Activated CD8-positive, alpha-beta memory T cell treated with anti-CD3 and anti-CD28 coated beads for 1 hour (primary cell): ENCODE measurements around the gene PARL.

Experiments used
- DNase-seq, 2 donors: peaks; one replicate each; pipeline ENCODE4 v3.0.0-alpha.2; 2020; ENCODE audit warnings: low read depth in 1 of 2; ENCODE audit errors: extremely low read depth in 1 of 2

PARL gene

DNA sequence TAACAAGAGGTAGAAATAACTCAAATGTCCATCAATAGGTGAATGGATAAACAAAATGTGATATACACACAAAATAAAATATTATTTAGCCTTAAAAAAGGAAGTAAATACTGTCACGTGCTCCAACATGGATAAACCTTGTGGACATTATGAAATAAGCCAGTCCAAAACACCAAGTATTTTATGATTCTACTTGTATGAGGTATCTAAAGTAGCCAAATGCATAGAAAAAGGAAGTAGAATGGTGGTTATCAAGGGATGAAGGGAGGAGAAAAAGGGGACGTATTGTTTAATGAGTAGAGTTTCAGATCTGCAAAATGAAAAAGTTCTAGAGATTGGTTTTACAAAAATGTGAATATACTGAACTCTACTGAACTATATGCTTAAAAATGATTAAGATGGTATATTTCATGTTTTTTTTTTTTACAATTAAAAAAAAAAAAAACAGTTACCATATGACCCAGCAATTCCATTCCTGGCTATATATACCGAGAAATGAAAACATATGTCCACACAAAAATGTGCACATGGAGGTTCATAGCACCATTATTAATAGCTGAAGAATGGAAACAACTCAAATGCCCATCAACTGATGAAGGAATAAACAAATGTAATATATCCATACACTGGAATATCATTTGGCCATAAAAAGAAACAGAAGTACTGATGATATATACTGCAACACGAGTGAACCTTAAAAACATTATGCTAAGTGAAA lies 30.2 kb downstream of the PARL start:
- no peak for DNase-seq

DNA sequence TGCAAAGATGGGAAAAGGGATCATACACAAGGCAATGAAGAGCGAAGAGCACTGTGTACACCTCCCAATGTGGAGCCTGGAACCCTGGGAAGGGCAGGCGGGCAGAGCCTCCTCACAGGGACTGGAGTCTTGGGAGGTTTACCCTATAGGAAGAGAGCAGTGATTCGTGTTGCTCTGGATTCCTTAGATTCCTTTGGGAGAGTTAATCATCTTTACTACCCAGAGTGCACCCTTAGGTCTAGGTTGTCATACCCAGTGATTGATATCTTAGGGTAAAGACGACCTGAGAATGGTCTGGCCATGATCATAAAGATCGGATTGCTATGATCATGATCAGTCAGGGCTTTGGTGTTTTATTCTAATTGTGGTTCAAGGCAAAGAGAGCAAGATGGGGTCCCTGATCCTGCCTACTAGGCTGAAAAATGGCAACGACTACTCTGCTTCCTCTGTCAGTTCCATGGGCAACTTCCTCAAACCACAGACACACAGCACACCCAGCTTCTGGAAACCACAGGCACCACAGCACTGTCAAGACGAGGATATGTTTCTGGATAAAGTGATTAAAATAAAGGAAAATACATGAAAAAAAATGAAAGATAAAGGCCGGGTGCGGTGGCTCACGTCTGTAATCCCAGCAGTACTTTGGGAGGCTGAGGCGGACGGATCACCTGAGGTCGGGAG lies 38.9 kb downstream of the PARL start:
- DNase-seq = no peak

DNA sequence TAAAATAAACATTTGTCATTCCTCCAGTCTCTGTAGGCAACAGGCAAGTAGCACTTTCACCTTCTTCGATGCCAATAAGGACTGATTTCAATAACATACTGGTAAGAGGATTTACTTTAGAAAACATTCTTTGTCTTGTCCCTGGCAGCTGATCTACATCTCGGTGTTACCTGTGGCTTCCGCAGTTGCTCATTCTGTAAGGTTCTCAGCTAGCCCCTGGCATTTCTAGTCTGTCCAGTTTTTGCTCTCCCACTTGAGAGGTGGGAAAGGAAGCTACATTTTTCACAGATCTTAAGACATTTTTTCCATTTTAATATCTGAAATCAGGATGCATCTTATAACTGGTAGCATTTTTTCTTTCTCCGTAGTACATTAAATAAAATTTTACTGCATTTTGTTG lies 39.6 kb downstream of the PARL start:
- no peak for DNase-seq

DNA sequence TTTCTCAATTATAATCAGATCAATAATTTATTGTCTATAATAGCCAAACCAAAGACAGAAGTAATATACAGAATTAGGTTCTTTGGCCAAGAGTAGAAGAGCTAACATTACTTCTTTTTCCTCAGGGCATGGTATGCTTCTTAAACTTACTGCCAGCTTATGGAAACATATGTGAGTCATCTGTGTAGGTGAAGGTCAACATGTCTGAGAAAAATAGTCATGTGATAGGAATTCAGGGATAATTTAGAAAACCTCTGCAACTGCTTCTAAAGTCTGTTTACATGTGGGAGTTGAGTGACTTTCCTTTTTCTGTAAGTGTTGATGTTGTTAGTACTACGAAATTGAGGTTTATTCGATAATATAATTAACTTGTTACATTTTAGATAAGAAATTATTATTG lies 40.1 kb downstream of the PARL start:
- DNase-seq = no peak

DNA sequence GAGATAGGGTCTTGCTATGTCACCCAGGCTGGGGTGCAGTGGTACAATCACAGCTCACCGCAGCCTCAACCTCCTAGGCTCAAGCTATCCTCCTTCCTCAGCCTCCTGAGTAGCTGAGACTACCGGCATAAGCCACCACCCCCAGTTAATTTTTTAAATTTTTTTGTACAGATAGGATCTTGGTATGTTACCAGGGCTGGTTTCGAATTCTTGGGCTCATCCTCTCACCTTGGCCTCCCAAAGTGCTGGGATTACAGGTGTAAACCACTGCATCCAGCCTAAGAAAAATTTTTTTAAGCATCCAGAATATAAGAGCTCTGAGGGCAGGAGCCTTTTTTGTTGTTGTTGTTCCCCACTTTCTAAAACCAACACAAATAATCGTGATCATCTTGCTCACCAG lies 44.9 kb downstream of the PARL start:
- no peak for DNase-seq

DNA sequence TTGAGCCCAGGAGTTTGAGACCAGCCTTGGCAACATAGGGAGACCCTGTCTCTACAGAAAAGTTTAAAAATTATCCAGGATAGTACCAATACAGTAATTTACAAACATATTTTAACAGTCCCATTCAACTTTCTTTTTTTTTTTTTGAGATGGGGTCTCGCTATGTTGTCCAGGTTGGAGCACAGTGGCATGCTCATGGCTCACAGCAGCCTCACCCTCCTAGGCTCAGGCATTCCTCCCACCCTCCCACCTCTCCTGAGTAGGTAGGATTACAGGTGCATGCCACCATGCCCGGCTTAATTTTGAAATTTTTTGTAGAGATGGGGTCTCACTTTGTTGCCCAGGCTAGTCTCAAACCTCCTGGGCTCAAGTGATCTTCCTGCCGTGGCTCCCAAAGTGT lies 46.8 kb downstream of the PARL start:
- no peak for DNase-seq

DNA sequence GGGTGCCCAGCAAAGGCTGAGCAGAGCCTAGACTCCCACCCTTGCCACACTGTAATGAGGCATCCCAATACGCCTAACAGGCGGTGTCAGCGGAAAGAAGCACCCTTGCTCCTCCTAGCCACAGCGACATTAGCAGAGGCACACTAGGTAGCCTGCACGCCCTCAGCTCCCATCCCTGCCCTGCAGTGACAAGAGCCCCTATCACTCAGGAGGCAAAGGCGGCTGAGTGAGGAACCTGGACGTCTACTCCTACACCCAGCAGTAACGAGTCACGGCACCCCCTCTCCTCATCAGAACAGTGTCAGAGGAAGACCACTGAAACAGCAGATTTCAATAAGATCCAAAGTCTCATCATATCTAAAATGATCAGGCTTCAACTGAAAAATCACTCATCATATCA lies 47.3 kb downstream of the PARL start:
- no peak for DNase-seq

DNA sequence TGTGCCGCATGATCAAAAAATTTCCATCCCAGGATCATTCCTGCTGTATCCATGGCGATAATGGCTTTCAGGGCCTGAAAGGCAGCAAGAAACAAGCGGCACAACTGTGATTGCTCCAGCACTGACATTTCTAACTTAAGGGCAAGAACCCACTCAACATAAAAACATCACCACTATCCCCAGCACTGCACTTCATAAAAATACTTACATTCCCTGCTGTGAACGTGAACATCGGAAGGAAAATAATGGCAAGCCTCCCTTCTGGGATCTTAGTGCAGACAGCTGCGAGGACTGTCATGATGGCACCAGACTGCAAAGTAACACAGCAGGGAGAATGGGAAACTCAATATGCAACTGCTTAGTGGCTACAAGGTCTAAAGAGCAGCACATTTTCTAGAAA lies 51.2 kb downstream of the PARL start:
- DNase-seq = no peak

DNA sequence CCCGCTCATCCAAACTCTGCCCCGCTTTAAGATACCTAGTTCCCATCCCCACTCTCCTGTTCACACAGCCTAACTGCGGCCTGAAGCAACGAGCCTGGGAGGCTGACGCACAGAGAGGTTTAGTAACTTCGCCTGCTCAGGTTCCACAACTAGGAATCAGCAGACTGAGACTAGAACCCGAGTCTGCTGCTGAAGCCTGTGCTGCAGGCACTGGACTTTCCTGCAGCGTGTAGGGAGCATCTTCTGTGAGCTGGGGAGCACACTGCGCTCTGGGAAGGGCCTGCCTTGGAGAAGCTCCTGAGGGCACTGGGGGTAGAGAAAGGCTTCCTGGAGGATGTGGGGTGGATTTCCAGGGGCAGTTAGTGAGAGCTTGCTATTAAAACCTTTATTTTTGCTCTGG lies 54.5 kb downstream of the PARL start:
- DNase-seq = no peak

DNA sequence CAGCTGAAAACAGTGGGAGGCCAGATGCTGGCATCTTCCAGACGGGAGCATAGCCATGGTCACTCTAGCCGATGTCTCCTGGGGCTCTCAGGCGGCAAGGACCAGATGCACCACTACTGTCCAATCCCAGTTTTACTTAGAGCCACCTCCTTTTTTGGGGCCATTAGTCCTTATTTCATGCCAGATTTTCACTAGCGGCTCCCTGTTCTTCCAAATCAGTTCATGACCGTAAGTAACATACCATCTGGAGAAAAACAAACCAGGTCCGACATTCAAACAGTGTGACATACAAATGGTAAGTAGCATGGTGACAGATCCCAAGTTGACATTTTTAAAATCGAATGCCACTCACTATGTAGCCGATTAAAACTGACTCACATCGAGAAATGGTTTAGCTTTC lies 55.2 kb downstream of the PARL start:
- no peak for DNase-seq

DNA sequence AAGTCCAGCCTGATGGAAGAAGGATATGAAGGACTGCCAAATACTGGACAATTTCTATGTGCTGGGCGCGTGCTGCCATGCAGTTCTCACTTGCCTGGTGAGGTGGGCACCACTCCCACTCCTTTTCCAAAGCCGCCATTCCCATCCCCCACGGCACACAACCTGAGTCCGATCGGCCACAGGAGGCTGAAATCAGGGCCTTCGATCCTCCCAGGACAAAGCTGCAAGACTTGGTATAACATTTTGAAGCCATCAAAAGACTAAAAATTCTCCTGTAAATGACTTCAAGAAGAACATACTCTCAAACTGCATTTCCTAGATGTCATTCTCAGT lies 56.2 kb downstream of the PARL start:
- no peak for DNase-seq

DNA sequence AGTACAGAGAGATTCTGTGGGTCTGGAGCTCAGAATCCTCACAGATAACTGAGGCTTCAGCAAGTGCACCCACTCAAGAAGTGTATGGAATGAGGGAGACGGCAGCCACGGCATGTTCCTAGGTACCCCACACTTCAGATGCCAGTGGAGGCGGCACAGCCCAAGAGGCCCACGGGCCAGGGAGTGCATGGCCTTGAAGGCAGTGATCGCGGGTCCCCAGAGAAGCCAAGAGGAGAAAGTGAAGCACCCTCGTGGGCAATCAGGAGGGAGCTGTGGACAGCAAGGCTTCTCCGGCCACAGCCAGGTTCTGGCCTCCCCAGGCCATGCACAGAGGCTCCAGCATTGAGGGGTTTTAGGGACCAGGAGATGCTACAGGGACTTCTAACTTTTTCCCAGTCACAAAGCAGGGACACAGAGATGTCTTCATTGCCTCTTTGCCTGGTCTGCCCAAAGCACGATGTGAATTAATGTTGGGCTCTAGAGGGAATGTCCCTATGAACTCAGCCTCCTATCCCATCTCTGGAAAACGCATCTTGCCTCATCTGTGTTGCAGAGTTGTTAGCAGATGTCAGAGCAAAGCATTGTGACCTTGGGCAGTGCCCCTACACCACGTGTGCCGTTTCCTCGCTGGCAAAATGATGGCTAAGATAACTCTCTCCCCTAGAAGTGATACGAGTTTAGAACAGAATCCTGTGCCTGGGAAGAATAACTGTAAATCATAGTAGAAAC lies 56.7 kb downstream of the PARL start:
- DNase-seq = no peak

DNA sequence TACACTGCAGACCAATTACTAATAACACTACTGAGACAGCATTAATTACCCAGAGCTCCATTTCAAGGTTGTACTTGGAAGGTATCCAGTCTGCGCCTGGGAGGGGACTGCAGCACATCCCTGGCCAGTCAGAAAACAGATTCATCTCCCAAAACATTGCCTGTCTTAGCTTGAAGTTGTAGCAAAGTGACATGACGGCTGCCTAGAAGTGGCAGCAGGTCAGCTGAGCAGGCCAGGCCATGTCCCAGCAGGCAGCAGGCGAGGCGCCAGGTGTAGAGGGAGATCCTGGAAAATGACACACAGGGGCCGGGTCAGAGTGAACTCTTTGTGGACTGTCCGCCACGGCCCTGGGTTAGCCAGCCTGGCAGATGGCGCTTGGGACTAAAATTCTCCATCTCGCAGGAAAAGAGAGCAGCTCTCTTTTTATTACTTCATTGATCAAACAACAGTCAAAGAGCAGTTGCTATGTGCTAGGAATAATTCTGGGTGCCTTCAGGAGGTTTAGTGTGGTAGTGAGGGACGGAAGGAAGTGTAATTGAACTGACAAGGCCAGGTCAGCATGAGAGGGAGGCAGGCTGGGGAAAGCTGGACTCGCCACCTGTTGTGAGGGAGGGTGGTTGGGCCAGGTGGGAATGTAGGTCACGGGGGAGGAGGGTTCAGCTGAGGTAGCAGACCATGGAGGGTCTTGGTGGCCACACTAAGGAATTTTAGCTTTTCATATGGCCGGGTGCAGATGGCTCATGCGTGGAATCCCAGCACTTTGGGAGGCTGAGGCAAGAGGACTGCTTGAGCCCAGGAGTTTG lies 58.0 kb downstream of the PARL start:
- DNase-seq = no peak

DNA sequence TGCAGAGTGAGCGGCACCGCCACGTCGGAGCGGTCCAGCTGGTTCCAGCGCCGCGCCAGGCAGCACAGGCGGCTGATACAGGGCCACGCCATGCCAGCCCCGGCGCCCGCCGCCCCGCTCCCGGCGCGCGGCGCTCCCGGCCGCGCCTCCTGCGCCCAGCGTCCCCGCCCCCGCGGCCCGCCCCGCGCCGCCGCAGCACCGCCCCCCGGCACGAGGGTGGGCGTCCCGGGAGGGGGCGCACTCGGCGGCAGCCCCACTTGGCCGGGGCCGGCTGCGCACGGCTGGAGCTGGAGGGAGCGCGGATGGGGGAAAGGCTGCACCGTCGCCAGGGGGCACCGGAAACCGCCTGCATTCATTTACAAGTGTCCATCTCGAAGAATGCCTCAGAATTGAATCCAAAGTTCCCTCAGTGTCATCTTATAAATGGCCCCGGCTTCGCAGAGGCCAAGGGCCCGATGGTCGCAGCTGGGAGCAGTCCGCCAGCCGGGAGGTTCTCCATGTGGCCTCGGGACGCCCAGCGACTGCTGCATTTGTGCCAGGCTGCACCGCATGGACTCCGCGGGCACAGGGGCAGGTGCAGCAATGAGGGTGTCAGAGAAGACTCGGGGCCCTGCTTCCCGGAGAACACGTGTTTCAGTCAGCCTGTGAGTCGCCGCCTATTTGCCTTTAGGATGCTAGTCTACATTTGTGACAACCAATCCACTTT lies 59.1 kb downstream of the PARL start, which contains the start of gene MAP6D1:
Gene MAP6D1 (minus strand): TSS at position 122 of the 706 bp plus-strand sequence. CDS start 30 bp downstream, at position 92.
- peak in 1 of 2 donors; percentile 18 for DNase-seq

DNA sequence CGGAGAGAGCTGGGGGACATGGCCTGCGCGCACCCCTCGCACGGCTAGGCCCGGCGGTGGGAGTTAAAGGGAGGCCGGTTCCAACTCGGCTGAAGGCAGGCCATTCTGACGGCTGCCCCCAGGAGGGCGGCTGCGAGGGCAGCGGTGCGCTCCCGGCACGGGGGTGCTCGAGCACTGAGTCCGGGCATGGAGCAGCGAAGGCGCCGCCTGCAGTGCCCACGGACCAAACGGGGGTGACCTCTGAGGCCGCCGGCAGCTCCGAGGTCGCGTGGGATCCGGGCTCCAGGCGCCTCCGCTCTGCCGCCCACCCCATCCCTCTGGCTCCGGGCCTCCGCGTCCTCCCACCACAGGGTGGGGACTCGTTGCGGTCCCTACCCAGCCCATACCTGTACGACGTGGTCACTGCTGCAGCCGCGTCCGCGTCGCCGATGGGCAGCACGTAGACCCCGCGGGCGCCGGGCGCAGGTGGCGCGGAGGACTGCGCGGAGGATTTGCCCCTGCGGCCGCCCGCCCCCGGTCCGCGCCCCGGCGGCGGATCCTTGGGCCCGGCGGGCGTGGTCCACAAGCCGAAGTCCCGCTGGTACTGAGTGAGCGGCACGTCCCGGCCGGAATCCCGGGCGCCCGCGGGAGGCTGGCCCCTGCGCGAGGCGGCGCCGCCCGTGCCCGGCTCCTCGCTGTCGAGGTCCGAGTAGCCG lies 59.8 kb downstream of the PARL start:
- no peak for DNase-seq

DNA sequence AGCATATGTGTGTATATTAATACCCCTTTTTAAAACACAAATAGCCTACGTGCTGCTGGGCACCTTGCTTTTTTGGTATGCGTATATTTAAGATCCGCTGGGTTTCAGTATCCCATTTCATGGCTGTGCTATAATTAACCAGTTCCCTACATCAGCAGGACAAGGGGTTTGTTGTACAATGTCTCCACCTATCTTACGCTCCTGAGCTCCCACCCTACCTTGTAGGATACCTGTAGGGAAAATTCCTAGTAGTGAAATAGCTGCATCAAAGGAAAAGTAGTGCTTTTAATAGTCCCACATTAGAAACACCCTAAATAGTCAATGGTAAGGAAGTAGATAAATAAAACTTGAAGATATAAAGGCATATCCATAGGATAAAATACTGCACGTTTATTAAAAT lies 60.7 kb downstream of the PARL start:
- no peak for DNase-seq

DNA sequence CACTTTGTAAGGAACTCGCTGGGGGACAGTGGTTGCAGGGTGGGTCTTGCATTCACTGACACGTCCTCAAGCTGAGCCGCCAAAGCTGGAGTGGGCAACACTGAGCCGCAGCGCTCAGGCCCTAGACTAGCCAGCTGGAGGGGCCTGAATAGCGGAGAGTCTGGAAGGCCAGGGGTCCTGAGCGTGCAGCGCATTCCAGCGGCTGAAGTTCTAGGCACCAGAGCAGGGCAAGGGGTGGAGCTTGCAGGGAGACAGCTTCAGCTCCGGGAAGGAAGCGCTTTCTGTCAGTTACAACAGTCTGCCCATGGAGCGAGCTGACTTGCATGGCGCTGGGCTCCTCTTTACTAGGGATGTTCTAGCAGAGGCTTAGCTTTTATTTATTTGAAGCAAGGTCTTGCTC lies 62.0 kb downstream of the PARL start:
- no peak for DNase-seq

DNA sequence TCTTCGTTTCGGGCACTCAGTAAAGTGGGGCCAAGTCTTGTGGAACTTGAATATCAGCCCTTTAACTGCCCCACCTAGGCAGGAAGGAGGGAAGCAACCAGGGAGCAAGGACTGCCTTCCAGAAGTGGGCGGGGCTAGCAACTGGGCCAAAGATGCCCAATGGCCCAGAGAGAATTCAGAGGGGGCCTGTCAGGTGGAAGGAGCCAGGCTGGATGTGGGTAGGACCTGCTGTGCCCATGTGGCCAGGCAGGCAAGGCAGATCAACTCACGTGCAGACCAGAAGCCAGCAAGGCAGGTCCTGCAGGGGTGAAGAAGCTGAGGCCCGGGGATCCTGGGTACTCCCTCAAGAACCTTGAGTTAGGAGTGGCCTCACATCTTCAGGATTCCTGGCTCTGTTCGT lies 64.8 kb downstream of the PARL start:
- no peak for DNase-seq

DNA sequence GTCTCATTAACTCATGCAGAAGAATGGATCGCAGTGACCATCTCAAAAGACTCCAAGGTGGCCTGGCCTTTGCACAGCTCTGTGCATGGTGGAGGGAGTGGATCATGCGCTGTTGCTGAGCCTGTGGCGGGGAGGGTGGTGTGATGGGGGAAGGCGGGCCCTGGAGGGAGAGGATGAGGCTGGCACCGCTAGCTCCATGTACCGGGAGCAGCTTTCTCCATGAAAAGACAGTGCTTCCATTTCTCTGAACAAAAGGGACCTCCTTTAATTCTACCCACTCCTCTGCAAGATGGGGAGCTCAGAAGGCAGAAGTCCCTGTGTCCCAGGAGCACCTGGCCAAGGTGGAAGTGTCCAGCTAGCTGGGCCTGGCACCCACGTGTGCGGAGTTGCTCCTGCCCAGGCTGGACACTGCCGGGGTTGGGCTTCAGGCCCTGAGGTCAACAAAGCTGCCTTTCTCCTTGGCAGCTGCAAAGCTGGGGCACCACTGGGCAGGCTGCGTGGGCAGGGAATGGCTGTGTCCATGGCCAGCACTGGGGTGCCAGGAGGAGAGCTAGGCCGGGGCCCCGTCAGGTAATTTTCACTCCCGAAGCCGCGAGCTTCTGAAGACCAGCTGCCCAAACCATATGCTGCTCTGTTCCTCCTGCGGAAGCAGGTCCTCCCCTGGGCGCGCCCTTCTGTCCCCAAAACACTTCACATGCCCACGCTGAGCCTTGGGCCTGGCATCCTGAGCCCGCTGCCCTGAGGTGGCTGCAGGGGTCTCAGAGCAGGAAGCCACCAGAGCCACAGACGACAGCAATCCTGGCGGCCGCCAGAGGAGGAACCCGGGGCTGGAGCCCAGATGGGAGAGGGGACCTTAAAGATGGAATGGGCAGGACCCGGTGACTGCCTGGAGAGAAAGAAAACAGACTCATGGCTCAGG lies 65.7 kb downstream of the PARL start:
- no peak for DNase-seq
